Smooth muscle cell (in vitro differentiated cells): Measurements from ENCODE around the gene PAK5. TPM values are rescaled to one million over a fixed set of nuclear protein-coding genes. Genes with fewer than 3 reads are reported as not detected.

ENCODE experiments used
- DNase-seq: peaks from one replicate; lab custom pipeline; 2025; ENCODE audit not compliant: unreplicated experiment; lab: John Stamatoyannopoulos, UW
- H2AFZ ChIP-seq: fragments of 200-600 bp; sonication (generic); 2 replicates; pipeline ENCODE4 v1.6.0; 2016; ENCODE audit warnings: antibody characterized with exemption, low read depth, mild to moderate bottlenecking
- H3F3A ChIP-seq: fragments of 200-600 bp; sonication (generic); 2 replicates; pipeline ENCODE4 v1.6.0; 2017; ENCODE audit warnings: antibody characterized with exemption, low read depth
- H3K27ac ChIP-seq: fragments of 200-600 bp; sonication (generic); 2 replicates; pipeline ENCODE4 v1.5.1; 2016; ENCODE audit warnings: low read depth, mild to moderate bottlenecking
- H3K27me3 ChIP-seq: fragments of 200-600 bp; sonication (generic); 2 replicates; pipeline ENCODE4 v1.6.1; 2016; ENCODE audit warnings: low read depth, mild to moderate bottlenecking
- H3K36me3 ChIP-seq: fragments of 200-600 bp; sonication (generic); 2 replicates; pipeline ENCODE4 v1.5.1; 2016; ENCODE audit warnings: low read depth
- H3K4me1 ChIP-seq: fragments of 200-600 bp; sonication (generic); 2 replicates; pipeline ENCODE4 v1.5.1; 2016; ENCODE audit warnings: low read depth
- H3K4me2 ChIP-seq: fragments of 200-600 bp; sonication (generic); 2 replicates; pipeline ENCODE4 v1.6.0; 2016; ENCODE audit warnings: mild to moderate bottlenecking
- H3K4me3 ChIP-seq: fragments of 200-600 bp; sonication (generic); 2 replicates; pipeline ENCODE4 v1.5.1; 2016; ENCODE audit warnings: mild to moderate bottlenecking
- H3K79me2 ChIP-seq: fragments of 200-600 bp; sonication (generic); 2 replicates; pipeline ENCODE4 v1.6.0; 2016; ENCODE audit warnings: low read depth, mild to moderate bottlenecking
- H3K9ac ChIP-seq: fragments of 200-600 bp; sonication (generic); 2 replicates; pipeline ENCODE4 v1.6.0; 2016; ENCODE audit warnings: low read depth
- H3K9me3 ChIP-seq: fragments of 200-600 bp; sonication (generic); replicated peaks from 2 replicates; pipeline ENCODE4 v1.5.1; 2016; ENCODE audit warnings: low read depth
- H4K20me1 ChIP-seq: fragments of 200-600 bp; sonication (generic); 2 replicates; pipeline ENCODE4 v1.6.0; 2016; ENCODE audit warnings: low read depth
- WGBS: methylation state at CpG from one replicate; pipeline ENCODE4 v1.1.7; 2016; ENCODE audit warnings: low lambda C conversion rate; 5-methylcytosine and 5-hydroxymethylcytosine counted together
- polyA plus RNA-seq: library from polyadenylated mRNA; unstranded; fragments of >200 nt; fragmentation: Nextera tagmentation; extraction: Ambion mirVana; gene quantifications from 2 replicates; pipeline ENCODE4 v1.2.1, GENCODE V29; 2016
- total RNA-seq: library from RNA; depleted of rRNA; stranded (reverse); fragments of >200 nt; gene quantifications from 2 replicates; pipeline ENCODE4 v1.2.3, GENCODE V29; 2014
- TF ChIP-seq, protein P1 (sequence below): fragments of 200-600 bp; sonication (generic); IDR thresholded peaks from 2 replicates; pipeline ENCODE4 v1.5.1; 2017; ENCODE audit warnings: borderline replicate concordance, mild to moderate bottlenecking, antibody characterized with exemption; ENCODE audit not compliant: insufficient read depth, poor library complexity, severe bottlenecking

Gene PAK5
- total and polyA plus RNA-seq, 2 experiments from 2014 or later, result 0.13 TPM; not detected in 1

DNA sequence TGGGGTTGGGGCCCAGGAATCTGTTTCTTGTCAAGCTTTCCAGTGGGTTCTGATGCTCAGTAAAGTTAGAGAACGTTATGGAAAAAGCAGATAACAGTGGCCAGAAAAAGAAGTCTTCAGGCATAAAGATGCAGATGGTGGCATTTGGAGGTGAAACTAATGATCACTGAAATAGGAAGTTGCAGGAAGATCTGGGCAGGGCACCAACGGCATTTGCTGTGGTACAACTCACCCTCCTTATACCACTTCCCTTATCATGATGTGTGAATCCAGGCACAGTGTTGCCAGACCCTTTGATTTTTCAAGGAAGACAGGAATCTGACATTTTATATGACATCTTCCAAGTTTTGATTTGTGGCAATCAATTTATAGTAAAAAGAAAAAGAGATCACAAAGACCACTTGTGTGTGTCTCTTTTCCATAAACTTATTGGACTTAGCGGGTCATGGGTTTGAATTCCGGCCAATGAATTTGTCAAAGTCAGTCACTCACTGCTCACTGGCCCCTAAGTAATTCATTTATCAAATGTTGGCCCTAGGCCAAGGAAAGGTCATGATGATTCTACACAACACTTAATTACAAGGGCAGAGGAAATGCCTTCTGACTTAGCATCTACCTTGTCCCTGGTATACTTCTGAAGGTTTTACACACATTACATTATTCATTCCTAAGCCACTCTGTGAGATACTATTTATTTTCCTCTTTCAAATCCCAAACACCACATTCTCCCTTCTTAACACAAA, 286.9 kb downstream of the PAK5 start:
- Histone ChIP-seq H3K4me2 (no peak overlapping the region), H3K9me3 (no peaks in the 10 kb centered on the region), H3K4me3 (no peak overlapping the region), H3K4me1 (no peaks in the 10 kb centered on the region), H3K79me2 (no peaks in the 10 kb centered on the region), H2AFZ (no peak overlapping the region), H3K36me3 (no peaks in the 10 kb centered on the region), H3K9ac (no peak overlapping the region), H3K27me3 (peaks cover 7% of the 10 kb centered on the region), H3K27ac (no peak overlapping the region), H3F3A (no peaks in the 10 kb centered on the region), H4K20me1 (no peaks in the 10 kb centered on the region)
- no peak for DNase-seq
- TF ChIP-seq, protein P1, sequence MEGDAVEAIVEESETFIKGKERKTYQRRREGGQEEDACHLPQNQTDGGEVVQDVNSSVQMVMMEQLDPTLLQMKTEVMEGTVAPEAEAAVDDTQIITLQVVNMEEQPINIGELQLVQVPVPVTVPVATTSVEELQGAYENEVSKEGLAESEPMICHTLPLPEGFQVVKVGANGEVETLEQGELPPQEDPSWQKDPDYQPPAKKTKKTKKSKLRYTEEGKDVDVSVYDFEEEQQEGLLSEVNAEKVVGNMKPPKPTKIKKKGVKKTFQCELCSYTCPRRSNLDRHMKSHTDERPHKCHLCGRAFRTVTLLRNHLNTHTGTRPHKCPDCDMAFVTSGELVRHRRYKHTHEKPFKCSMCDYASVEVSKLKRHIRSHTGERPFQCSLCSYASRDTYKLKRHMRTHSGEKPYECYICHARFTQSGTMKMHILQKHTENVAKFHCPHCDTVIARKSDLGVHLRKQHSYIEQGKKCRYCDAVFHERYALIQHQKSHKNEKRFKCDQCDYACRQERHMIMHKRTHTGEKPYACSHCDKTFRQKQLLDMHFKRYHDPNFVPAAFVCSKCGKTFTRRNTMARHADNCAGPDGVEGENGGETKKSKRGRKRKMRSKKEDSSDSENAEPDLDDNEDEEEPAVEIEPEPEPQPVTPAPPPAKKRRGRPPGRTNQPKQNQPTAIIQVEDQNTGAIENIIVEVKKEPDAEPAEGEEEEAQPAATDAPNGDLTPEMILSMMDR, result no peak
- 91% methylated on average over 4 of the region's 4 CpGs for WGBS

DNA sequence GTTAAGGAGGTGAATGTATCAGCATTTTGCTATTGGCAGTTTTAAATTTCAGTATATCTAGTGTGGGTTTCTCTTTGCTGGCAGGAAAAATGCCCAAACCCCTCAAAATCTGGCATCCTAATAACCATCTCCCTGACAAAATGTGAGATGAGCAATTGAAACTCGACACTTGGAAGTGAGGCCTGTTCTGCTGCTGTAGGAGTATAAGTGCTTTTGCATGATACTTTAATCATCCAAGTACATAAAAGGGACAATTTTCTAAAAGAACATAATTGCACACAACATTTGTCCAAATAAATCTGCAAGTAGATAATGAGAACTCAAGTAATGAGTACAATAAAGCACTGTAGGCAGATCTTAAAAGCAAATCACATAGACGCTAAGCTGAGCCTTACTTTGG, 288.0 kb downstream of the PAK5 start:
- Histone ChIP-seq H2AFZ (no peak overlapping the region), H3K27me3 (peaks cover 15% of the 10 kb centered on the region), H3F3A (no peaks in the 10 kb centered on the region), H3K27ac (no peak overlapping the region), H3K4me3 (no peak overlapping the region), H3K4me2 (no peak overlapping the region), H3K36me3 (no peaks in the 10 kb centered on the region), H3K9me3 (no peaks in the 10 kb centered on the region), H4K20me1 (no peaks in the 10 kb centered on the region), H3K4me1 (no peaks in the 10 kb centered on the region), H3K79me2 (no peaks in the 10 kb centered on the region), H3K9ac (no peak overlapping the region)
- DNase-seq, result no peak
- WGBS, result 83% methylated on average over 2 of the region's 2 CpGs
- TF ChIP-seq, protein P1, result no peak

DNA sequence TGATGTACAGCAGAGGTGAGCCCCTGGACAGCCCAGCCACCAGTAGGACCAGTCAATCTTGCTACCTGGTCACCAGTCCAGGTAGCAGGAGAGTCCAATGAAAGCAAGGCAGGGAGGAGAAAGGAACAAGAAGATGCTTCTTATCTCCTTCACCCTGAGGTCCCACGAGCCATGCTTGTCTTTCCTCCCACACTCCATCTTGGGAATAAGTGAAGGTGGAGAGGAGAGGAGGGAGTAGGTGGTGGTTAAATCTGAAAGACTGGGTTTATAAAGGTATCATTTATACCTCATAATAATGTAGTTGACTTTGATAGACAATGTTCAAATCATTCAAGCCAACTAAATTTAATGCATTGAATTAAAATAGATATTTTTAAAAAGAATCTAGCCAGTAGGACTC, 288.6 kb downstream of the PAK5 start:
- Histone ChIP-seq H3K9me3 (no peaks in the 10 kb centered on the region), H2AFZ (no peak overlapping the region)
- 77% methylated on average over 1 of the region's 1 CpG for WGBS

More for the DNA sequence above, 288.6 kb downstream of the PAK5 start:
- Histone ChIP-seq H4K20me1 (no peaks in the 10 kb centered on the region), H3K4me1 (no peaks in the 10 kb centered on the region), H3K9ac (no peak overlapping the region), H3K79me2 (no peaks in the 10 kb centered on the region), H3K27me3 (peaks cover 15% of the 10 kb centered on the region), H3F3A (no peaks in the 10 kb centered on the region), H3K4me2 (no peak overlapping the region), H3K36me3 (no peaks in the 10 kb centered on the region), H3K27ac (no peak overlapping the region), H3K4me3 (no peak overlapping the region)
- DNase-seq, result no peak
- TF ChIP-seq, protein P1, result no peak
